ENCODE data around the gene ARMH1.
"Not testable (repeated sequence)": the region's sequence is repeated elsewhere in the genome, so short reads cannot be mapped to it uniquely, and the experiment has no call there.

Gene ARMH1

DNA sequence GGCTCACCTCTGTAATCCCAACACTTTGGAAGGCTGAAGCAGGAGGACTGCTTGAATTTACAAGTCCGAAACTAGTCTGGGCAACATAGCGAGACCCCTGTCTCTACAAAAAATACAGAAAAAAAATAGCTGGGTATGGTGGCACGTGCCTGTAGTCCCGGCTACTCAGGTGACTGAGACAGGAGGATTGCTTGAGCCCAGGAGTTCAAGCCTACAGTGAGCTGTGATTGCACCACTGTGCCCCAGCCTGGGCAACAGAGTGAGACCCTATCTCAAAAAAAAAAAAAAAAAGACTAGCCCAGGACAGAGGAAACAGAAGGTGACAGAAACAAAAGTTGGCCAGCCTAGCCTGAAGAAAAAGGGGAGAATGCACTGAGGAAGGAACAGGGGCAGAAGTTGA is 21.2 kb downstream of the ARMH1 start:
- TF ChIP-seq, protein P1, sequence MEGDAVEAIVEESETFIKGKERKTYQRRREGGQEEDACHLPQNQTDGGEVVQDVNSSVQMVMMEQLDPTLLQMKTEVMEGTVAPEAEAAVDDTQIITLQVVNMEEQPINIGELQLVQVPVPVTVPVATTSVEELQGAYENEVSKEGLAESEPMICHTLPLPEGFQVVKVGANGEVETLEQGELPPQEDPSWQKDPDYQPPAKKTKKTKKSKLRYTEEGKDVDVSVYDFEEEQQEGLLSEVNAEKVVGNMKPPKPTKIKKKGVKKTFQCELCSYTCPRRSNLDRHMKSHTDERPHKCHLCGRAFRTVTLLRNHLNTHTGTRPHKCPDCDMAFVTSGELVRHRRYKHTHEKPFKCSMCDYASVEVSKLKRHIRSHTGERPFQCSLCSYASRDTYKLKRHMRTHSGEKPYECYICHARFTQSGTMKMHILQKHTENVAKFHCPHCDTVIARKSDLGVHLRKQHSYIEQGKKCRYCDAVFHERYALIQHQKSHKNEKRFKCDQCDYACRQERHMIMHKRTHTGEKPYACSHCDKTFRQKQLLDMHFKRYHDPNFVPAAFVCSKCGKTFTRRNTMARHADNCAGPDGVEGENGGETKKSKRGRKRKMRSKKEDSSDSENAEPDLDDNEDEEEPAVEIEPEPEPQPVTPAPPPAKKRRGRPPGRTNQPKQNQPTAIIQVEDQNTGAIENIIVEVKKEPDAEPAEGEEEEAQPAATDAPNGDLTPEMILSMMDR (IDR thresholded peaks at IDR 0.05; ENCODE audit: control extremely low read depth, extremely low read depth, low read depth, missing control alignments), result no peak
- CTCF ChIA-PET, result interaction anchor here (1.1 to 8.4 kb wide), 8 partner anchors 11 to 290 kb away, joined by 3 to 69 read pairs (median 6); partner anchors contain the start of gene EIF2B3
- POLR2A ChIA-PET, result interaction anchor here (1.1 to 4.4 kb wide), 2 partner anchors 25 to 124 kb away, joined by 3 to 28 read pairs; no protein-coding TSS in a partner anchor
- DNase-seq (ENCODE audit: extremely low spot score), result no peak

DNA sequence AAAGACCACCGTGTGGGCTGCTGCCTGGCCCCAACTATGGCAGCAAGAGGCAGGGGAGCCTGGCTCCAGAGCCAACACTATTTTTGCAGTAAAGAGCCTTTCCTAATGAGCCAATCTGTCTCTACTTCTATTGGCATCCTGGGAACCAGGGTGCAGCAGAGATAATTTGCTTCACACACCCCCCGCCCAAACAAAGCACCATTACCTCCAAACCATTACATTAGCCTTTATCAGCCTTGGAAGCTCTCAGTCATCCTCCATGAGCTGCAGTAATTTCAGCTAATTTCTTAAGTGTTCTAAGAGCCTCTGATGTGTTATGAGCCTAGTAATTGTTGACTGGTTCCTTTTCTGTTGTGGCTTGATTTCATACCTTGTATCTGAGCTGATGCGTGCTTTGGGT is 21.6 kb downstream of the ARMH1 start:
- ChIA-PET POLR2A (interaction anchor here (1.1 to 4.4 kb wide), 2 partner anchors 25 to 123 kb away, joined by 3 to 28 read pairs; no protein-coding TSS in a partner anchor), CTCF (interaction anchor here (1.1 to 8.4 kb wide), 11 partner anchors 11 to 290 kb away, joined by 3 to 69 read pairs (median 6); partner anchors contain the start of genes ARMH1 and EIF2B3)
- TF ChIP-seq, protein P1 (IDR thresholded peaks at IDR 0.05; ENCODE audit: control extremely low read depth, extremely low read depth, low read depth, missing control alignments), result no peak
- DNase-seq (ENCODE audit: extremely low spot score), result no peak

DNA sequence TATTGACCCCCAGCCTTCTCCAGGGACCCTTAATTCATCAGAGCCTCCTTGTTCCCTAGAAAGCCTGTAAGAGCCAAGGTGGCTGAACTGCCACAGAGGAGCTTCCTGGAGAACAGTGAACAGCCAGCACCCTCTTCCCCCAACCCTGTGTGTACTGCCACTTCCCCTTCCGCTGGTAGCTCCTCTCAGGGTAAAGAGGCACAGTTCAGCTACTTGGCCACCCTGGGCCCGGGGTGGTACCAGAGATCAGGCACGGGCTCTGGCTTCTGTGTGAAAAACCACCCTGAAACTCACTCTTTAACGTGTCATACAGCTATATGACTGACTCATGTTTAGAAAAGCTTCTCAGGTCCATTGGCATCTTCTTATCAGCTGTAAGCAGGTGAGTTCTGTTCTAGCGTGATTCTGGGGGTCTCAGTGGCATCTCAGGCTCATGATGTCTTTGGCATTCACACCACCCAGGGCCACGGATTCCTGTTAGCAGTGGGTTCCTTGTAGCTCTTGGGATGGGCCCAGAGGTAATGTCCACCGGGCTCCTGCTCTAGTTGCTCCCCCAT is 22.4 kb downstream of the ARMH1 start:
- CTCF ChIA-PET, result interaction anchor here (0.8 to 8.4 kb wide), 10 partner anchors 10 to 44 kb away, joined by 3 to 69 read pairs (median 6); partner anchors contain the start of gene ARMH1
- TF ChIP-seq, protein P1 (IDR thresholded peaks at IDR 0.05; ENCODE audit: control extremely low read depth, extremely low read depth, low read depth, missing control alignments), result no peak
- POLR2A ChIA-PET, result interaction anchor here (1.0 to 4.4 kb wide), 2 partner anchors 24 to 78 kb away, joined by 3 to 28 read pairs; partner anchors contain the start of gene RPS8
- no peak for DNase-seq (ENCODE audit: extremely low spot score)

DNA sequence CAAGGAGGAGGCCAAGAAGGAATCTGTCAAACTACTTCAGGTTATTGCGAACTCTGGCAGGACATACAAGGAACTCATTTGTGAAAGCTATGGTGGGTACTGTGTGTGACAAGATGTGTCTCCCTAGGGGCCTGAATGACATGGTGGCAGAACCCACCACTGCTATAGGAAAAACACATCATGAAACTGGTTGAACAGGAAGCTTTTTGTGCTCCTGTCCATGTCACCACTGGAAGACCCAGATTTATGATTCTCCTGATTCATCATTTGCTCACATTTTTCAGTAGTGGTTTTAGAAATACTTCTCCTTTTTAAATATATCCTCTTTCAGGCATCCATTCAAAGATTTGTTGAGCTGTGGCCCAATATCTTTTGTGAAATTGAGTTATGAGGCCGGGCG is 23.6 kb downstream of the ARMH1 start:
- ChIA-PET CTCF (interaction anchor here (1.3 to 8.4 kb wide), 3 partner anchors 9 to 46 kb away, joined by 6 to 69 read pairs (median 23); no protein-coding TSS in a partner anchor), POLR2A (interaction anchor here (4.4 kb wide), 1 partner anchor 23 kb away, joined by 28 read pairs; no protein-coding TSS in a partner anchor)
- TF ChIP-seq, protein P1 (IDR thresholded peaks at IDR 0.05; ENCODE audit: control extremely low read depth, extremely low read depth, low read depth, missing control alignments), result no peak
- no peak for DNase-seq (ENCODE audit: extremely low spot score)

DNA sequence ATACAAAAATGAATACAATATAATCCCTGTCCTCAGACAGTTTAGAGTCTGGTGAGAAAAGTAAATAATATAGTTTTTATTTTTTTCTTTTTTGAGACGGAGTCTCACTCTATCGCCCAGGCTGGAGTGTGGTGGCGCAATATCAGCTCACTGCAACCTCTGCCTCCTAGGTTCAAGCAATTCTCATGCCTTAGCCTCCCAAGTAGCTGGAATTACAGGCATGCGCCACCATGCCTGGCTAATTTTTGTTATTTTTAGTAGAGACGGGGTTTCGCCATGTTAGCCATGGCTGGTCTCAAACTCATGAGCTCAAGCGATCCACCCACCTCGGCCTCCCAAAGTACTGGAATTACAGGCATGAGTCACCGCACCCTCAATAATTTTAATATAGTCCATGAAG is 24.9 kb downstream of the ARMH1 start:
- CTCF ChIA-PET, result interaction anchor here (8.4 kb wide), 1 partner anchor 15 kb away, joined by 69 read pairs; no protein-coding TSS in a partner anchor
- DNase-seq (ENCODE audit: extremely low spot score); POLR2A ChIA-PET: not testable (repeated sequence)

DNA sequence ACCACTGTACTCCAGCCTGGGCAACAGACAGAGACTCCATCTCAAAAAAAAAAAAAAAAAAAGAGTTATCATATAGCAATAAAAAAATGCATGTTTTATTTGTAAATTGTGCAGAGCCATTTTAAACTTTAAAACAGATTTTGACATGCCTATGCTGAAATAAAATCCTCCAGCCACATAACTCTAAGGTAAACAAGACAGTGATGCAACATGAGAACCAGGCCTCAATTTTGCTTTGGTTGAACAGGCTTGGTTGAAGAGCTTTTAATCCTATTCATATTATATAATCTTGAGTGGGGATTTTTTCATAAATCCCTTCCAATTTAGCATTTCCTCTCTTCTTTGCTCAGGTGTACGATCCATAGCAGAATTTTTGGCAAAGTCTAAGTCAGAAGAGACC is 26.1 kb downstream of the ARMH1 start:
- ChIA-PET POLR2A (no interaction called here), CTCF (interaction anchor here (1.0 kb wide), 2 partner anchors 12 to 36 kb away, joined by 3 read pairs; no protein-coding TSS in a partner anchor)
- TF ChIP-seq, protein P1 (IDR thresholded peaks at IDR 0.05; ENCODE audit: control extremely low read depth, extremely low read depth, low read depth, missing control alignments), result no peak
- no peak for DNase-seq (ENCODE audit: extremely low spot score)

DNA sequence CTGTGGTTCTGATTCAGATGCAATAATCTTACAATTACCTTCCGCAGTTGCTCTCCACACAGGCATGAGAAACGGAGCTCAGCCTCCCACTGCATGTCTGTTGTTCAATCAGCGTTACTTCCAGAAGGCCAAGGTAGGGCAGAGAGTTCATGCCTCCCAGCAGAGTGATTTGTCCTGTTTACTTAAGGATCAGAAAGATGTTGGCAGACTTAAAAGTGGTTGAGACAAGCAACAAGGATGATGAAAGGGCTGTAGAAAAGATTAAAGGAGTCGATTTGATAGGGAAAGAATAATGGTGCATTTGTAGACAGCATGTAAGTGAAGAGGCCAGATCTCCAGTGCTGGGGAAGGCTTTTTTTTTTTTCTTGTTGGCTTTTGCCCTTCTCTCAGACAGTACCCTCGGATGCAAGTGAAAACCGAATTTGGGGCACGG is 26.6 kb downstream of the ARMH1 start:
- DNase-seq (ENCODE audit: extremely low spot score), result no peak
- ChIA-PET POLR2A (interaction anchor here (0.6 kb wide), 1 partner anchor 1392 kb away, joined by 11 read pairs; no protein-coding TSS in a partner anchor), CTCF (interaction anchor here (0.7 to 1.0 kb wide), 3 partner anchors 12 to 49 kb away, joined by 3 read pairs; no protein-coding TSS in a partner anchor)
- TF ChIP-seq, protein P1 (IDR thresholded peaks at IDR 0.05; ENCODE audit: control extremely low read depth, extremely low read depth, low read depth, missing control alignments), result no peak
